ENCODE measurements around the gene SOCS7.

SOCS7 gene, protein sequence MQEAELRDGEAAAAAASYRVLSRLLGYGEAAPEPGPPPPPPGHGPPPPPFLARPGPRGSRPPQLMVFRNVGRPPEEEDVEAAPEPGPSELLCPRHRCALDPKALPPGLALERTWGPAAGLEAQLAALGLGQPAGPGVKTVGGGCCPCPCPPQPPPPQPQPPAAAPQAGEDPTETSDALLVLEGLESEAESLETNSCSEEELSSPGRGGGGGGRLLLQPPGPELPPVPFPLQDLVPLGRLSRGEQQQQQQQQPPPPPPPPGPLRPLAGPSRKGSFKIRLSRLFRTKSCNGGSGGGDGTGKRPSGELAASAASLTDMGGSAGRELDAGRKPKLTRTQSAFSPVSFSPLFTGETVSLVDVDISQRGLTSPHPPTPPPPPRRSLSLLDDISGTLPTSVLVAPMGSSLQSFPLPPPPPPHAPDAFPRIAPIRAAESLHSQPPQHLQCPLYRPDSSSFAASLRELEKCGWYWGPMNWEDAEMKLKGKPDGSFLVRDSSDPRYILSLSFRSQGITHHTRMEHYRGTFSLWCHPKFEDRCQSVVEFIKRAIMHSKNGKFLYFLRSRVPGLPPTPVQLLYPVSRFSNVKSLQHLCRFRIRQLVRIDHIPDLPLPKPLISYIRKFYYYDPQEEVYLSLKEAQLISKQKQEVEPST

GRCh38 chr17:38351412-38352222 is at the start of gene SOCS7:
SOCS7 (plus strand) TSS chr17:38351844; CDS start chr17:38352053, 209 bp downstream.
- DNase-seq = peak; percentile 87 to 99 (median 94)
- intact Hi-C loops (cut with DNase I) = loop anchor here (5.0 kb wide), 1 partner anchor 321 kb away; the partner anchor contains the start of gene EPOP

DNA sequence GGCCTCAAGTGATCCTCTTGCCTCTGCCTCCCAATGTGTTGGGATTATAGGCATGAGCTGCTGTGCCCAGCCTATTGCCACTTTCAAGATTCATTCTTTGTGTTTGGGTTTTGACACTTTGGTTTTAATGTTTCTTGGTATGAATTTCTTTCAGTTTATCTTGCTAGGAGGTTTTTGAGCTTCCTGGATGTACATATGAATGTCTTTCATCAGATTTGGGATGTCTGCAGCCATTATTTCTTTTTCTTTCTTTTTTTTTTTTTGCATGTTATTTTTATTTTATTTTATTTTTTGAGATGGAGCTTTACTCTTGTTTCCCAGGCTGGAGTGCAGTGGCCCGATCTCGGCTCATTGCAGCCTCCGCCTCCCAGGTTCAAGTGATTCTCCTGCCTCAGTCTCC is 36.1 kb upstream of the SOCS7 start:
- intact Hi-C loops (cut with DNase I) = no loop called here
- no peak for DNase-seq

- DNase-seq = no peak
- intact Hi-C loops (cut with DNase I) = no loop called here
These were observed 34.6 kb upstream of the SOCS7 start for GRCh38 chr17:38317081-38317480.

DNA sequence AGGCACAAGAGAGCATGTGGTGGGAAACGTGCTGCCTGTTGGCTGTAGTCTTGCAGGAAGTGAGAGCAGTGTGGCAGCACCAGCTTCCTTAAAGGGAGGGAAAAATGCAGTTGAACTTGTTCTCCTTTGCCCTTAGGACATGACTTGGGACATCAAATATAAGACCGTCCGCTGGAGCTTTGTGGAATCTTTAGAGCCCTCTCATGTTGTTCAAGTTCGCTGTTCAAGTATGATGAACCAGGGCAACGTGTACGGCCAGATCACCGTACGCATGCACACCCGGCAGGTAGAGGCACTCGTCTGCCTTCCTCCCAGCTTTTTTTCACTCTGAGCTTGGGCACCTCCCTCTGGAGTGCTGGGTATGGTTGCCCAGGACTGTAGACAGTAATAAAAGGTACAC is 31.2 kb upstream of the SOCS7 start:
- DNase-seq = no peak
- intact Hi-C loops (cut with DNase I) = no loop called here

GRCh38 chr17:38322156-38322779 is 29.4 kb upstream of the SOCS7 start:
- intact Hi-C loops (cut with DNase I) = no loop called here

GRCh38 chr17:38322897-38323296 is 28.7 kb upstream of the SOCS7 start:
- no peak for DNase-seq
- intact Hi-C loops (cut with DNase I) = no loop called here

More at GRCh38 chr17:38322156-38322779, 29.4 kb upstream of the SOCS7 start:
- DNase-seq = peak in 8 of 10 donors; percentile 49 to 94 (median 68)

DNA sequence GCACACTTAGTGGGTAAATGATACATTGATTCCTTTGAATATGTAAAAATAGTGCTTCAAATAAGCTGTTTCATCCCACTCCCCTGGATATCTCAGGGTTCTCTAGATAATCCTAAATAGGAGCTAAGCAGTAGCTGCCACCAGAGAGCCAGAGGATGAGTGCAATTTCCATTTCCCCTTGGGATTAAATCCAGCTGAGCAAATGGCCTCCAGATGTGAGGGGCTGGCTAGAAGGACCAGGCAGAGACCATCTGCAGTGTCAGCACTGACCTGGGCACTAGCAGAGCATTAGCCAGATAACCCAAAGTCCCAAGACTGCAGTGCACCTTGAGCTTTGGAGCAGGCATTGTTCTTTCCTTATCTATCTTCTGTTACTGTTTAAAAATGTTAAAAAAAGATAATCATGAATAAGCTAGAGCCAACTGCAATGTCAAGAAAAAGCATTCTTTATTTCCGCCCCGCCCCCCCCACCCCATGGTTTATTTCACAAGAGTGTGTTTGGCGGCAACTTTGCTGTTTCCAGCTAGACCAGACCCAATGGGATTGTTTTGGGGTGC is 27.4 kb upstream of the SOCS7 start:
- intact Hi-C loops (cut with DNase I) = no loop called here
- no peak for DNase-seq

- intact Hi-C loops (cut with DNase I) = no loop called here
- no peak for DNase-seq
These were observed 26.9 kb upstream of the SOCS7 start for GRCh38 chr17:38324772-38325171.

- intact Hi-C loops (cut with DNase I) = no loop called here
These were observed 26.3 kb upstream of the SOCS7 start for GRCh38 chr17:38325221-38325851.

DNA sequence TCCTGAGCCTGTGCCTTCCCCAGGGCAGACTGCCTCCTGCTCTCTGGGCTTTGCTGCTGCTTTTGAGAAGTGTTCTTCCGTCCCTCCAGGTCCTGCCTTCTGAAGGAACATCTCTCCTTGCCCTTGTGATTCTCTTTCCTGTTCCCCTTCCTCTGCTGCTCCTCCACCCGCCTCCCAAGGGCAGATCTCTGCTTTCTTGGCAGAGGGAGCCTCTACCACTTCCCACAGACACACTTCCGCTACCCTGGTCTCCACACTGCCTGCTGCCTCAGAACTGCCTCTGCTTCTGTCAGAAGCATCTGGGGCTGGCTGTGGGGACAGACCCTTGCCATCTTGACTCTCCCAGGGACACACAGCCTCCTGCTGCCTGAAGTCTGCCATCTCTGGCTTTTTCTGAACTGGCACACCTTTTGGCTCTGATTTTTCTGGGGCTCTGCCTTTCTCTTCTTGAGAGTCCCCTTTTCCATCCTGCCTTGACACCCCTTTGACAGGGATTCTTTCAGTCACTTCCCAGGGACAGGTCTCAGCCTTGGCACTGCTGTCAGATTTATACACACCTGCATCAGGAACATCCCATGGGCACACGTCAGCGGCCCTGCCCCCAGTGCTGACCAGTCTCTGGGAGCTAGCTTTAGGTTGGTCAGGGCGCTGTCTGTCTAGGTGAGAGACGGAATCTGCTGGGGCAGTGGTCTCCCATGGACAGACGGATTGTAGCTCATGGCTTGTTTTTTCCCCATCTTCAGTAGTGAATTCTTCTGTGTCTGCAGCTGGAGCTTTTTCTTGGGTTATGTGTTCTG is 24.4 kb upstream of the SOCS7 start:
- peak in 3 of 10 donors; percentile 15 to 63 (median 35) for DNase-seq
- intact Hi-C loops (cut with DNase I) = no loop called here

More at GRCh38 chr17:38325221-38325851, 26.3 kb upstream of the SOCS7 start:
- DNase-seq = peak in 1 of 10 donors; percentile 35

DNA sequence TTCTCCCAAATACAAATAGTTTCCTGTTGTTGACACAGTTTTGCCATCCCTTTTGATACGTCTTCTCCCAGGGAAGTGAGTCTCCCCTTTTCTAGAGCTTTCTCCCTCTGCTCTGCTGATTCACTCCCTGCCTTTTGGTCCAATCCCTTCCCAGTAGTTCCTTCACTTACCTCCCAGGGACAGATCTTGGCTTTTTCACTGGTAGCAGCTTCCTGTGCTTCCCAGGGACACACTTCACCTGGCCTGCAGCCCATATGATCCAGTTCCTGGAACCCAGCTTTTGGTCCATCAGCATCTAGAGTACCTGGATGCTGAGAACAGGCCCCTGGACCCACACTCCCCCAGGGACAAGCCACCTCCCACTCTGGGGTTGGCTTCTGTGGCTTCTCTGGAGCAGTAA is 23.7 kb upstream of the SOCS7 start:
- intact Hi-C loops (cut with DNase I) = no loop called here
- DNase-seq = peak in 2 of 10 donors; percentile 3 to 27

DNA sequence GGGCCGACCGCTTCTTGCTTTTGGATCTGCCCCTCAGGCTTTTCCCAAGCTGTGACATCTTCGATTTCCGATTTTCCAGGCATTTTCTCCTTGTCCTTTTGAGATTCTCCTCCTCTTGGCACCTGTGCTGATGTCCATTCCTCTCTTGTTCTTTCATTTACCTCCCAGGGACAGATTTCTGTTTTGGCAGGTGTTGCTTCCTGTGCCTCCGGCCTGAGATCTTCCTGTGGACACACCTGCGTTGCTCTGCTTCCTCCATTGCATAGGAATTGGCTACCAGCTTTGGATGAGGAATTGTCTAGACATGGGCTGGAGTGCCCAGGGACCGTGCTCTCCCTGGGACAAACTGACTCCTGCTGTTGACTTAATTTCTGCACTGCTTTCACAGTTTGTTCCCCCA is 23.0 kb upstream of the SOCS7 start:
- peak in 2 of 10 donors; percentile 18 to 21 for DNase-seq
- intact Hi-C loops (cut with DNase I) = no loop called here

GRCh38 chr17:38329284-38329683 is 22.4 kb upstream of the SOCS7 start:
- intact Hi-C loops (cut with DNase I) = no loop called here
- DNase-seq = peak in 2 of 10 donors; percentile 14 to 37

- intact Hi-C loops (cut with DNase I) = no loop called here
These were observed 21.6 kb upstream of the SOCS7 start for GRCh38 chr17:38329808-38330730.

DNA sequence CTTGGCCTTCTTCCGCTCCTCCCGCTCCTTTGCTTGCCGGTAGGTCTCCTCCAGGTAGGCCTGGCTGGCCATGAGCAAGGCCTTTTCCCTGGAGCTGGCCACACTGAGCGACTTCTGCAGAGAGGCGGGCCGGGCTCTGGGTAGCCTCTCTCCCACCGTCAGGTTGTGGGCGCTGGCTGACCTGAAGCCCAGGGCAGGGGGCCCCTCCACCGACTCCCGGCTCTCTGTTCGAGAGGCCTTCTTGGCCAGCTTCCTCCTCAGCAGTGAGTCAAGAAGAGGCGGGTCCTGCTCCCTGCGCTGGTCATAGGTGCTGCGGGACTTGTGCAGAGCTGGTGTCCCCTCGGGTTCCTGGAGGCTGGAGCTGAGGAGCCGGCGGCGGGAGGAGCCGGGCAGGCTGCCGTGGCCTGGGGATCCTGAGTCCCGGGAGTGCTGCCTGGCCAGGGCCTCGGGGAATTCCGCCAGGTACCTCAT is 20.7 kb upstream of the SOCS7 start:
- intact Hi-C loops (cut with DNase I) = no loop called here
- DNase-seq = peak in 2 of 10 donors; percentile 5 to 53

More at GRCh38 chr17:38329808-38330730, 21.6 kb upstream of the SOCS7 start:
- peak in 1 of 10 donors; percentile 50 for DNase-seq

GRCh38 chr17:38332735-38333134 is 18.9 kb upstream of the SOCS7 start:
- DNase-seq = peak in 1 of 10 donors; percentile 44
- intact Hi-C loops (cut with DNase I) = no loop called here

DNA sequence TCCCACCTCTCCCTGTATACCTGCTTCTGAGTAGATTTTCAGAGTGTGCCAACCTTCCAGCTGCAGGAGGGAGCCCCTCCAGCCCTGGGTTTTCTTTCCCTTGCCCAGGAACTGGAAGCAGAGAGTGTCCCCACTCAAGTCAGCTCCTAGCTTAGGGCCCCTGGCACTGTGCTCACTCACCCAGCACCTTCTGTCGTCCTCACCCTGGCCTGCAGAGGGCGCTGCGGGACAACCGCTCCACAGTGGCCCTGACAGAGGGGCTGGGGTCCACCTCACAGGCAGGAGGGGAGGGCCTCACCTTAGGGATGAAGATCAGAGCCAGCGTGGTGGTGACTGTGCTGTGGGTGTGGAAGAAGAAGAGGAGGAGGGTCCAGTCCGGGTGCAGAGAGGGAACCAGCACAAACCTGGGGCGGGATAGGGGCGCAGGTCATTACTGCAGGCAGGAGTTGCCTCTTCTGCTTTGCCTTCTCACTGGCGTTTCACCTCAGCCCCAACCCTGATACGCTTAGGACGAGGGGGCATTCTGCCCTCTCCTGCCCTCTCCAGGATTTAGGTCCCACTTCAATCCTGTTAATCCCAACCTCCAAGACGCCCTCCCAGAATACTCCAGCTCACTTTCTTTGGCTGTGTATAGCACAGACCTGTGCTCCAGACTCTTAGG is 17.9 kb upstream of the SOCS7 start:
- intact Hi-C loops (cut with DNase I) = no loop called here
- DNase-seq = peak in 6 of 10 donors; percentile 49 to 90 (median 56)

Data from posterior cingulate gyrus (tissue), 11 donors.